Measurements from ENCODE around the gene FAIM. TPM values are rescaled to one million over a fixed set of nuclear protein-coding genes. Genes with fewer than 3 reads are reported as not detected.
"Not testable (repeated sequence)": the region's sequence is repeated elsewhere in the genome, so short reads cannot be mapped to it uniquely, and the experiment has no call there.

The FAIM gene, protein sequence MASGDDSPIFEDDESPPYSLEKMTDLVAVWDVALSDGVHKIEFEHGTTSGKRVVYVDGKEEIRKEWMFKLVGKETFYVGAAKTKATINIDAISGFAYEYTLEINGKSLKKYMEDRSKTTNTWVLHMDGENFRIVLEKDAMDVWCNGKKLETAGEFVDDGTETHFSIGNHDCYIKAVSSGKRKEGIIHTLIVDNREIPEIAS
- total RNA-seq (2014; rRNA removed; shearing (Covaris generic)): 12.7 and 27.1 TPM in 2 replicates

GRCh38 chr3:138608322-138609135 lies at the start of gene FAIM:
FAIM (plus strand) TSS chr3:138608771; CDS start chr3:138619727, 10,956 bp downstream.
- Histone ChIP-seq H3K9me3 (replicated peaks) (no peaks in the 10 kb centered on the region), H3K27ac (peak within 1 kb of the TSS; percentile 63), H3K36me3 (no peaks in the 10 kb centered on the region), H3K4me3 (peak within 1 kb of the TSS; percentile 64), H3K4me1 (replicated peaks) (peaks cover 5% of the 10 kb centered on the region), H3K27me3 (replicated peaks) (no peaks in the 10 kb centered on the region)
- peak; percentile 64 to 78 for DNase-seq (ENCODE audit: low read depth in 1 of 2, low spot score in 2 of 2)

DNA sequence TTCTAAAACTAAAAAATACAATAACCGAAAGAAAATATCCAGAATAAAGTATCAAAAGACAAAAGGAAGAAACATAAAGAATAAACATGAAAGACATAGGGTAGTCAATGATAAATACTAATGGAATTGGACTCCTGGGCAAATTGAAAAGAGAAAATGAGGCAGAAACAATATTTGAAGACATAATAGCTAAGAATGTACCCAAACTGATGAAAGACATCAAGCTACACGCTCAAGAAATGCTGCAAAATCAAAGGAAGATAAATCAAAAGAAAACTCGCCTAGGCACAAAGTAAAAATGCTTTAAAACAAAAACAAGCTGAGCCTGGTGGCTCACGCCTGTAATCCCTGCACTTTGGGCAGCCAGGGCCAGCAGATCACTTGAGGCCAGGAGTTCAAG lies 49.4 kb upstream of the FAIM start:
- no peaks in the 10 kb centered on the region for H3K4me1 ChIP-seq (replicated peaks)
- no peak overlapping the region for H3K27ac ChIP-seq
- H3K9me3 ChIP-seq (replicated peaks): no peaks in the 10 kb centered on the region; the same call in 1 of the 2 replicates
- no peak for DNase-seq (ENCODE audit: low read depth in 1 of 2, low spot score in 2 of 2)
- H3K36me3 ChIP-seq: peaks cover 10% of the 10 kb centered on the region
- no peak overlapping the region for H3K4me3 ChIP-seq
- H3K27me3 ChIP-seq (replicated peaks): no peaks in the 10 kb centered on the region

DNA sequence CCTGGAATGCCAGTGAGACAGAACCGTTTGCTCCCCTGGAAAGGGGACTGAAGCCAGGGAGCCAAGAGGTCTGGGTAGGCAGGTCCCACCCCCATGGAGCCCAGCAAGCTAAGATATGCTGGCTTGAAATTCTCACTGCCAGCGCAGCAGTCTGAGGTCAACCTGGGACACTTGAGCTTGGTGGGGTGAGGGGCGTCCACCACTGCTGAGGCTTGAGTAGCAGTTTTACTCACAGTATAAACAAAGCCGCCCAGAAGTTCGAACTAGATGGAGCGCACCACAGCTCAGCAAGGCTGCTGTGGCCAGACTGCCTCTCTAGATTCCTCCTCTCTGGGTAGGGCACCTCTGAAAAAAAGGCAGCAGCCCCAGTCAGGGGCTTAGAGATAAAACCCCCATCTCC lies 48.1 kb upstream of the FAIM start:
- H3K27ac ChIP-seq: no peak overlapping the region
- peaks cover 10% of the 10 kb centered on the region for H3K36me3 ChIP-seq
- H3K4me3 ChIP-seq: no peak overlapping the region
- H3K4me1 ChIP-seq (replicated peaks): no peaks in the 10 kb centered on the region
- DNase-seq (ENCODE audit: low read depth in 1 of 2, low spot score in 2 of 2): no peak
- no peaks in the 10 kb centered on the region; the same call in 1 of the 2 replicates for H3K9me3 ChIP-seq (replicated peaks)
- no peaks in the 10 kb centered on the region for H3K27me3 ChIP-seq (replicated peaks)

- H3K36me3 ChIP-seq; H3K27me3 ChIP-seq (replicated peaks); DNase-seq (ENCODE audit: low read depth in 1 of 2, low spot score in 2 of 2); H3K9me3 ChIP-seq (replicated peaks); H3K4me3 ChIP-seq; H3K27ac ChIP-seq; H3K4me1 ChIP-seq (replicated peaks): not testable (repeated sequence)
Measured at GRCh38 chr3:138562902-138563301, 45.7 kb upstream of the FAIM start.

GRCh38 chr3:138566293-138566692 lies 42.3 kb upstream of the FAIM start:
- not testable (repeated sequence) for H3K9me3 ChIP-seq (replicated peaks); DNase-seq (ENCODE audit: low read depth in 1 of 2, low spot score in 2 of 2); H3K4me3 ChIP-seq; H3K27me3 ChIP-seq (replicated peaks); H3K27ac ChIP-seq; H3K4me1 ChIP-seq (replicated peaks); H3K36me3 ChIP-seq

GRCh38 chr3:138567403-138567802 lies 41.2 kb upstream of the FAIM start:
- Histone ChIP-seq H3K36me3 (no peaks in the 10 kb centered on the region), H3K4me3 (no peak overlapping the region), H3K27me3 (replicated peaks) (no peaks in the 10 kb centered on the region), H3K4me1 (replicated peaks) (no peaks in the 10 kb centered on the region), H3K27ac (no peak overlapping the region), H3K9me3 (replicated peaks) (no peaks in the 10 kb centered on the region)
- DNase-seq (ENCODE audit: low read depth in 1 of 2, low spot score in 2 of 2): no peak

DNA sequence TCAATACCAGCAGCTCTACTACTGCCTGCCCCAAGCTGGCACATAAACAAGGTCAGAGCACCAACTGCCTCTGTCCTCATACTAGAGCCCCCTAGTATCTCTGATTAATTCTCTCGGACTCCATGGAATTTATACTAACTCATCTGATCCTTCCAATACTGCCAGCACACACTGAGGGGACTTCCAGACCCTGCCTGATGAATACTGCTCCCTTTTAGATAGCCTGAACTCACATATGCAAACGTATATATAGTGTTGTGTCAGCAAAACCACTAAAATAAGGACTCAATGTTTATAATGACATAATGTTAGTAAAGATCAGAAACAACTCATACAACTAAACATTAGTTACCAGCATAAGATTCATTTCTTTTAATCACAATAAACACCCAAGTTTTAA lies 39.5 kb upstream of the FAIM start:
- no peak overlapping the region for H3K27ac ChIP-seq
- DNase-seq (ENCODE audit: low read depth in 1 of 2, low spot score in 2 of 2): no peak
- H3K4me1 ChIP-seq (replicated peaks): no peaks in the 10 kb centered on the region
- H3K27me3 ChIP-seq (replicated peaks): no peaks in the 10 kb centered on the region
- H3K9me3 ChIP-seq (replicated peaks): no peaks in the 10 kb centered on the region
- H3K4me3 ChIP-seq: no peak overlapping the region
- H3K36me3 ChIP-seq: peaks cover 3% of the 10 kb centered on the region; the same call in 1 of the 2 replicates

DNA sequence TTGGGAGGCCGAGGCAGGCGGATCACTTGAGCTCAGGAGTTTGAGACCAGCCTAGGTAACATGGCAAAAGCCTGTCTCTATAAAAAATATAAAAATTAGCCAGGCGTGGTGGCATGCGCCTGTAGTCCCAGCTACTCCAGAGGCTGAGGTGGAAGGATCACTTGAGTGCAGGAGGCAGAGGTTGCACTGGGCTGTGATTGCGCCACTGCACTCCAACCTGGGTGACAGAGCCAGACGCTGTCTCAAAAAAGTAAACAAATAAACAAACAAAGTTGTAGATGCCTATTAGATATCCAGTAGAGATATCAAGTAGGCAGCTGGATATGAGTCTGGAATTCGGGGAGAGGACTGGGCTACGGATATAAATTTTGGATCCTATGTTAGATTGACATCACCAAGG lies 38.9 kb upstream of the FAIM start:
- not testable (repeated sequence) for H3K4me3 ChIP-seq; DNase-seq (ENCODE audit: low read depth in 1 of 2, low spot score in 2 of 2); H3K4me1 ChIP-seq (replicated peaks); H3K27me3 ChIP-seq (replicated peaks); H3K36me3 ChIP-seq; H3K27ac ChIP-seq; H3K9me3 ChIP-seq (replicated peaks)

DNA sequence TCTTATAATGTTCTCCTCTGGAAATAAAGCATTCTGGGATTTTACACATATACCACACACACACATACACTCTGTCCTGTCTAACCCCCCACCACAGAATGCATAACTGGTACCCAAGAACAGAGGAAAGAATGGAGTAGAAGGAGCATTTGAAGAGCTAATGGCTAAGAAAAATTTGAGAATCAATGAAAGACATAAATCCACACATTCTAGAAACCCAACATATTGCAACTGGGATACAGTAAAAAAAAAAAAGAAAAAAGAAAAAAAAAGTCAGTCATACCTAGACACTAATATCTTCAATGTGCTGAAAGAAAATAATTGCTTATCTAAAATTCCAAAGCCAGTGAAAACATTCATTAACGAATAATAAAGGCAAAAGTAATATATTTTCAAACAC lies 35.4 kb upstream of the FAIM start:
- Histone ChIP-seq H3K4me1 (replicated peaks) (no peaks in the 10 kb centered on the region), H3K36me3 (peaks cover 7% of the 10 kb centered on the region), H3K4me3 (no peak overlapping the region), H3K27ac (no peak overlapping the region), H3K9me3 (replicated peaks) (no peaks in the 10 kb centered on the region), H3K27me3 (replicated peaks) (no peaks in the 10 kb centered on the region)
- DNase-seq (ENCODE audit: low read depth in 1 of 2, low spot score in 2 of 2): no peak

- H3K27me3 ChIP-seq (replicated peaks): no peaks in the 10 kb centered on the region
- H3K9me3 ChIP-seq (replicated peaks): no peaks in the 10 kb centered on the region
- peaks cover 7% of the 10 kb centered on the region for H3K36me3 ChIP-seq
- no peak overlapping the region for H3K4me3 ChIP-seq
- H3K4me1 ChIP-seq (replicated peaks): no peaks in the 10 kb centered on the region
- DNase-seq (ENCODE audit: low read depth in 1 of 2, low spot score in 2 of 2): no peak
- H3K27ac ChIP-seq: no peak overlapping the region
Measured at GRCh38 chr3:138578141-138578540, 30.4 kb upstream of the FAIM start.

DNA sequence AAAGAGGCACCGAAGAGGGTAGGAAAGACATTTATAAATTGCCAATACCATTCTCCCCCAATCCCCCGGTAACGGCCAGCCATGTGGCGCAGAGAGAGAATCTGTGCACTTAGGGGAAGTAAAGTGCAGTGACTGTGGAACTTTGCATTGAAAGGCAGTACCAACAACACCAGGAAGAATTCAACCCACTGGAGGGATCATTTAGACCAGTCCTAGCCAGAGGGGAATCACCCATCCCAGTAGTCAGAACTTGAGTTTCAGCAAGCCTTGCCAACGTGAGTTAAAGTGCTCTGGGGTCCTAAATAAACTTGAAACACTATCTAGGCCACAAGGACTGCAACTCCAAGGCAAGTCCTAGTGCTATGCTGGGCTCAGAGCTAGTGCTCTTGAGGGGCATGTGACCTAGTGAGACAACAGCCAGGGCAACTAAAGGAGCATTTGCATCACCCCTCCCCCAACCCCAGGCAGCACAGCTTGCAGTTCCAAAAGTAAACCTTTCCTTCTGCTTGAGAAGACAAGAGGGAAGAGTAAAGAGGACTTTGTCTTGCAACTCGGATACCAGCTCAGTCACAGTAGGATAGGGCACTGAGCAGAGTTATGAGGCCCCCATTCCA lies 29.5 kb upstream of the FAIM start:
- H3K4me1 ChIP-seq (replicated peaks): no peaks in the 10 kb centered on the region
- DNase-seq (ENCODE audit: low read depth in 1 of 2, low spot score in 2 of 2): no peak
- no peak overlapping the region for H3K27ac ChIP-seq
- no peaks in the 10 kb centered on the region for H3K27me3 ChIP-seq (replicated peaks)
- H3K4me3 ChIP-seq: no peak overlapping the region
- H3K36me3 ChIP-seq: peaks cover 4% of the 10 kb centered on the region
- no peaks in the 10 kb centered on the region for H3K9me3 ChIP-seq (replicated peaks)

DNA sequence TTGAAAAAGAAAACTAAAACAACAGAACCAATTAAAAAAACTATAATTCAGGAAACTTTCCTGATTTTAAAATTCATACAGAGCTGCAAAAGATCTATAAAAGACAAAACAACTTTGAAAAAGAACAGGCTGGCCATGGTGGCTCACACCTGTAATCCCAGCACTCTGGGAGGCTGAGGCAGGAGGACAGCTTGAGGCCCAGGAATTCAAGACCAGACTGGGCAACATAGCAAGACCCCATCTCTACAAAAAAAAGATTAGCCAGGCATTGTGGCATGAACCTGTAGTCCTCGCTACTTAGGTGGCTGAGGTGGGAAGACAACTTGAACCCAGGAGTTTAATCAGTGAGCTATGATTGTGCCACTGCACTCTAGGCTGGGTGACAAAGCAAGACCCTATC lies 21.2 kb upstream of the FAIM start:
- no peak overlapping the region for H3K4me3 ChIP-seq
- H3K9me3 ChIP-seq (replicated peaks): no peaks in the 10 kb centered on the region
- DNase-seq (ENCODE audit: low read depth in 1 of 2, low spot score in 2 of 2): no peak
- no peaks in the 10 kb centered on the region for H3K27me3 ChIP-seq (replicated peaks)
- H3K4me1 ChIP-seq (replicated peaks): no peaks in the 10 kb centered on the region
- H3K27ac ChIP-seq: no peak overlapping the region
- H3K36me3 ChIP-seq: peaks cover 15% of the 10 kb centered on the region; the same call in 1 of the 2 replicates

- Histone ChIP-seq H3K9me3 (replicated peaks) (no peaks in the 10 kb centered on the region), H3K27me3 (replicated peaks) (no peaks in the 10 kb centered on the region), H3K4me1 (replicated peaks) (no peaks in the 10 kb centered on the region), H3K27ac (no peak overlapping the region), H3K4me3 (no peak overlapping the region), H3K36me3 (peaks cover 15% of the 10 kb centered on the region; the same call in 1 of the 2 replicates)
- no peak for DNase-seq (ENCODE audit: low read depth in 1 of 2, low spot score in 2 of 2)
Measured at GRCh38 chr3:138588445-138588844, 20.1 kb upstream of the FAIM start.

GRCh38 chr3:138591392-138591791 lies 17.2 kb upstream of the FAIM start:
- Histone ChIP-seq H3K4me3 (no peak overlapping the region), H3K4me1 (replicated peaks) (no peaks in the 10 kb centered on the region), H3K27me3 (replicated peaks) (no peaks in the 10 kb centered on the region), H3K27ac (no peak overlapping the region), H3K9me3 (replicated peaks) (no peaks in the 10 kb centered on the region), H3K36me3 (peaks cover 12% of the 10 kb centered on the region; the same call in 1 of the 2 replicates)
- DNase-seq (ENCODE audit: low read depth in 1 of 2, low spot score in 2 of 2): no peak

Measured in SJSA1 (cell line).